ENCODE results near the gene MCM9. TPM values are rescaled to one million over a fixed set of nuclear protein-coding genes. Genes with fewer than 3 reads are reported as not detected.
"Not testable (repeated sequence)": the region's sequence is repeated elsewhere in the genome, so short reads cannot be mapped to it uniquely, and the experiment has no call there.

The MCM9 gene
- total RNA-seq, 1 donor, result 11.4 TPM

GRCh38 chr6:118771253-118771652 lies 163.7 kb downstream of the MCM9 start:
- DNase-seq (ENCODE audit: low read depth), result no peak
- TF ChIP-seq CTCF (IDR thresholded peaks at IDR 0.05; ENCODE audit: insufficient read depth, low read length), result no peak
- H3K4me3 ChIP-seq (ENCODE audit: low read depth, low read length), result no peak overlapping the region

GRCh38 chr6:118770835-118771234 lies 164.1 kb downstream of the MCM9 start:
- no peak for TF ChIP-seq CTCF (IDR thresholded peaks at IDR 0.05; ENCODE audit: insufficient read depth, low read length)
- no peak for DNase-seq (ENCODE audit: low read depth)
- no peak overlapping the region for H3K4me3 ChIP-seq (ENCODE audit: low read depth, low read length)

- no peak for DNase-seq (ENCODE audit: low read depth)
- H3K4me3 ChIP-seq (ENCODE audit: low read depth, low read length), result no peak overlapping the region
- no peak for TF ChIP-seq CTCF (IDR thresholded peaks at IDR 0.05; ENCODE audit: insufficient read depth, low read length)
These were observed 164.7 kb downstream of the MCM9 start for GRCh38 chr6:118770112-118770788.

- TF ChIP-seq CTCF (IDR thresholded peaks at IDR 0.05; ENCODE audit: insufficient read depth, low read length), result no peak
- H3K4me3 ChIP-seq (ENCODE audit: low read depth, low read length), result no peak overlapping the region
- DNase-seq (ENCODE audit: low read depth), result no peak
These were observed 166.0 kb downstream of the MCM9 start for GRCh38 chr6:118768904-118769325.

GRCh38 chr6:118768441-118768840 lies 166.5 kb downstream of the MCM9 start:
- no peak for TF ChIP-seq CTCF (IDR thresholded peaks at IDR 0.05; ENCODE audit: insufficient read depth, low read length)
- no peak for DNase-seq (ENCODE audit: low read depth)

GRCh38 chr6:118765316-118765715 lies 169.6 kb downstream of the MCM9 start:
- H3K4me3 ChIP-seq (ENCODE audit: low read depth, low read length); DNase-seq (ENCODE audit: low read depth): not testable (repeated sequence)

More at GRCh38 chr6:118768441-118768840, 166.5 kb downstream of the MCM9 start:
- no peak overlapping the region for H3K4me3 ChIP-seq (ENCODE audit: low read depth, low read length)

GRCh38 chr6:118764766-118765165 lies 170.2 kb downstream of the MCM9 start:
- DNase-seq (ENCODE audit: low read depth), result no peak
- TF ChIP-seq CTCF (IDR thresholded peaks at IDR 0.05; ENCODE audit: insufficient read depth, low read length), result no peak
- H3K4me3 ChIP-seq (ENCODE audit: low read depth, low read length), result no peak overlapping the region

Other genes with a start within 250 kb of the MCM9 start
- 13.7 and 26.1 TPM in 2 replicates for gene ASF1A, start 41.0 kb downstream of the MCM9 start, total RNA-seq (ENCODE audit: low replicate concordance)
- 0.74 and 1.9 TPM in 2 replicates for gene FAM184A, start 143.5 kb upstream of the MCM9 start, total RNA-seq (ENCODE audit: low replicate concordance)